ENCODE data around the gene NSMCE1. TPM values are rescaled to one million over a fixed set of nuclear protein-coding genes. Genes with fewer than 3 reads are reported as not detected.

Gene NSMCE1
- total RNA-seq, 2 experiments from 2014 or later, result 117 to 118 TPM

Other genes with a start within 250 kb of the NSMCE1 start
- not detected for gene C16orf82, start 201.8 kb downstream of the NSMCE1 start, total RNA-seq
- 1 to 10 TPM; 8.4 to 8.8 TPM for gene KDM8, start 65.2 kb downstream of the NSMCE1 start, total RNA-seq
- gene IL4R, start 45.2 kb upstream of the NSMCE1 start, total RNA-seq, result 100 to 1,000 TPM; 153 to 157 TPM
- gene IL21R, start 133.4 kb upstream of the NSMCE1 start, total RNA-seq, result 10 to 100 TPM; 85.4 to 86.4 TPM